Measurements from ENCODE around the gene SIN3A.

GRCh38 chr15:75456710-75457109 is 5.2 kb upstream of the SIN3A start:
- TF ChIP-seq CTCF (IDR thresholded peaks at IDR 0.05) (no peak), POLR2A (IDR thresholded peaks at IDR 0.05) (no peak)

All from Peyer's patch (tissue), 4 donors.